Measurements from ENCODE around the gene PTPRK.

DNA sequence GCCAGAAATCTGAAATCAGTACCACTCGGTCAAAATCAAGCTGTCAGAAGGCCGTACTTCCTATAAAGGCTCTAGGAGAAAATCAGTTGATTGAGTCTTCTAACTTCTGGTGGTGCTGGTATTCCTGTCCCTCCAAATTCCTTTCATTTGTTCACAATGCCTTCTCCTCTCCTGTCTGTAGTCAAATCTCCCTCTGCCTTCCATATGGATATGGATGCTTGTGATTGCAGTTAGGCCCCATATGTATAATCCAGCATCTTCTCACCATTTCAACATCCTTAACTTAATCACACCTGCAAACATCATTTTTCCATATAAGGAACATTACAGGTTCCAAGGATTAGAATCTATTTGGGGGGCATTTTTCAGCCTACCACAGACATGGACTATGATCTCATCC, 331.7 kb downstream of the PTPRK start:
- TF ChIP-seq, protein P1, sequence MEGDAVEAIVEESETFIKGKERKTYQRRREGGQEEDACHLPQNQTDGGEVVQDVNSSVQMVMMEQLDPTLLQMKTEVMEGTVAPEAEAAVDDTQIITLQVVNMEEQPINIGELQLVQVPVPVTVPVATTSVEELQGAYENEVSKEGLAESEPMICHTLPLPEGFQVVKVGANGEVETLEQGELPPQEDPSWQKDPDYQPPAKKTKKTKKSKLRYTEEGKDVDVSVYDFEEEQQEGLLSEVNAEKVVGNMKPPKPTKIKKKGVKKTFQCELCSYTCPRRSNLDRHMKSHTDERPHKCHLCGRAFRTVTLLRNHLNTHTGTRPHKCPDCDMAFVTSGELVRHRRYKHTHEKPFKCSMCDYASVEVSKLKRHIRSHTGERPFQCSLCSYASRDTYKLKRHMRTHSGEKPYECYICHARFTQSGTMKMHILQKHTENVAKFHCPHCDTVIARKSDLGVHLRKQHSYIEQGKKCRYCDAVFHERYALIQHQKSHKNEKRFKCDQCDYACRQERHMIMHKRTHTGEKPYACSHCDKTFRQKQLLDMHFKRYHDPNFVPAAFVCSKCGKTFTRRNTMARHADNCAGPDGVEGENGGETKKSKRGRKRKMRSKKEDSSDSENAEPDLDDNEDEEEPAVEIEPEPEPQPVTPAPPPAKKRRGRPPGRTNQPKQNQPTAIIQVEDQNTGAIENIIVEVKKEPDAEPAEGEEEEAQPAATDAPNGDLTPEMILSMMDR (IDR thresholded peaks at IDR 0.05) = no peak
- TF ChIP-seq POLR2AphosphoS5 (IDR thresholded peaks at IDR 0.05) = no peak
- no peak for TF ChIP-seq POLR2A (IDR thresholded peaks at IDR 0.05)
- no peak for TF ChIP-seq EP300 (IDR thresholded peaks at IDR 0.05; ENCODE audit: low read depth)

Data from transverse colon (tissue), 4 donors.